NCI-H82 (cell line): ENCODE results near the gene SELPLG.
"Not testable (repeated sequence)": the region's sequence is repeated elsewhere in the genome, so short reads cannot be mapped to it uniquely, and the experiment has no call there.

ENCODE experiments used
- DNase-seq: peaks from one replicate; lab custom pipeline; 2025; lab: John Stamatoyannopoulos, UW

The SELPLG gene

GRCh38 chr12:108603743-108604142 lies 30.0 kb downstream of the SELPLG start:
- no peak for DNase-seq

DNA sequence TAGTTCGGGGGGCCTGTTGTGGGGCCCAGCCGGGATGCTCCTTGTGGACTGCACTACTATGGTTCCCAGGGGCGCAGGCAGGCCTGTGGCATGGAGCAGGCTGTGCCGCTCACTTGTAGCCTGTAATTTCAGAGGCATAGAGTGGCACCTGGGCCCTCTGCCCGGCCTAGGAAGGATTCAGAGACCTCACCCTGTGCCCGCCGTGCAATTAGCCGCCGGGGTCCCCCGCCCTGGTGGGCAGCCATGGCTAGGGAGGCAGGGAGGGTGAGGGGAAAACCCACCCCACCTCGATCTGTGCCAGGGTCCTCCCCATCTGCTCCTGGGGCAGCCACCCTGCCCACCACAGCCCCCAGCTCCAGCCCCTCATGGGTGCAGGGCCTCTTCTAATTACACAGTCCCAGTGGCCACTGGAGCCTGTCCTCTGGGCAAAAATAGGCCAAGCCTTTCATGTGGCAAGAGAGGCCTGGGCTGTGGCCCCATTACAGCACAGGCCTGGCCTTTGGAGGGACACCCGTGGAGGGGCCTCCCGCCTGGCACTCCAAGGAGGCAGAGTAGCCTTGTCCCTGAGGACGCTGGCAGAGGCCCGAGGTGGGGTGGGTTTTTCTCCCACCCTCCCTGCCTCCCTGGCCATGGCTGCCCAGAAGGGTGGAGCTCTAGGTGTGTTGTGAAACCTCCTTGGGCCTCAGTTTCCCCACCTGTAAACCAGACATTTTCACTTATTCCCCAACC lies 30.6 kb downstream of the SELPLG start:
- DNase-seq: no peak

DNA sequence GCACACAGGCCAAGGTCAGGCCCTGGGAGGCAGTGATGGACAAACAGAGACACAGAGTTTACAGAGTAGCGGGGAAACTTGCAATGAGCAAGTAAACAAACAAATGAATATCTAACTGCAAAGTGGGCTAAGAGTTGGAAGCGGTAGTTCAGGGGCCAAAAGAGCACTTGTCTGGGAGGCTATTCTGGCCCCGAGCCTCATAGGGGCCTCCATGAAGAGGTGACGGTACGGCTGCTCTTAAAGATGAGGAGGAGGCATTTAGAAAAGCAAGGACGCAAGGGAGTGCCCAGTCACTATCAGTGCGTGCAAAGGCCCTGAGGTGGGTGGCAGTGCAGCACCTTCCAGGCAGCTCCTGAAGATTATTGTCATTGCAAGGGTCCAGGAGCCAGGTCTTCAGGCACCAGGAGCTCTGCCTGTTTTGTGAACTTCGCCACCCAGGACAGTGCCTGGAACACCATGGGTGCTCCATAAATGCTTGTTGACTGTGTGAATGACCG lies 31.4 kb downstream of the SELPLG start:
- no peak for DNase-seq

- DNase-seq: peak; percentile 93
Observed at GRCh38 chr12:108600702-108601007, 33.0 kb downstream of the SELPLG start.

GRCh38 chr12:108599948-108600701 lies 33.6 kb downstream of the SELPLG start:
- DNase-seq: no peak

GRCh38 chr12:108599541-108599940 lies 34.2 kb downstream of the SELPLG start:
- DNase-seq: no peak

- DNase-seq: no peak
Observed at GRCh38 chr12:108598553-108599250, 35.0 kb downstream of the SELPLG start.

GRCh38 chr12:108597559-108598471 lies 35.9 kb downstream of the SELPLG start, which contains the start of gene TMEM119:
TSS of gene TMEM119 (minus strand) at chr12:108598084. CDS start at chr12:108592383, 5,701 bp downstream.
- DNase-seq: peak; percentile 58

DNA sequence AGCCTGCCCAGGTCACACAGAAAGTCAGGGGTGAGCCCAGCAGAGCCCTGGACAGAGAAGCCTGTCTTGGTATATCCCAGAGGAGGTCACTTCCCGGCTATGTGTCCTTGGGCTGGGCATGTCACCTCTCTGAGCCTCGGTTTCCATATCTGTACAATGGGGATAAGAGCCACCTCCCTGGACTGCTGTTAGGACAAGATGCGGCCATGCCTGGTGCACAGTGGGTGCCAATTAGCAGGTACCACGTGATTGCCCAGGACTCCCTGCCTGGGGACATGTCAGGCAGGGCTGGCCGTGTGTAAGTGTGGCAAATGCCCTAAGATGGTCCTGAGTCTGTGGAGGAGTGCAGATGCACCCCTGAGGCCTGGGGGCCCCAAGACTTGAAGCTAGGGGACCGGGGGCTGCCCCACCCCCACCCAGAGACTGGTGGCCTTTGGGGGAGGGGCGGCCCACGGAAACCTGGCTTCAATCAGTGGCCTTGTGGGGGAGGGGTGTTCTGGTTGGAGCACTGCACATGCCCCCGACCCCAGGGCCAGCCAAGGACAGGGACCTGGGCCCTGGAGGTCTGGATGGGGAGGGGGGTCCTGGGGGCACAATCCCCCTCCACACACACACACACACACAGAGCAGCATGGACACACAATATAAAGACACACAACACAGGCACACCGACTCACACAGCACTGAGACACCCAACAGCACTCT lies 36.7 kb downstream of the SELPLG start:
- DNase-seq: no peak

- no peak for DNase-seq
Observed at GRCh38 chr12:108595711-108596647, 37.7 kb downstream of the SELPLG start.

GRCh38 chr12:108594960-108595710 lies 38.6 kb downstream of the SELPLG start:
- no peak for DNase-seq

GRCh38 chr12:108594323-108594903 lies 39.3 kb downstream of the SELPLG start:
- DNase-seq: no peak

GRCh38 chr12:108592033-108592909 lies 41.4 kb downstream of the SELPLG start:
- no peak for DNase-seq

DNA sequence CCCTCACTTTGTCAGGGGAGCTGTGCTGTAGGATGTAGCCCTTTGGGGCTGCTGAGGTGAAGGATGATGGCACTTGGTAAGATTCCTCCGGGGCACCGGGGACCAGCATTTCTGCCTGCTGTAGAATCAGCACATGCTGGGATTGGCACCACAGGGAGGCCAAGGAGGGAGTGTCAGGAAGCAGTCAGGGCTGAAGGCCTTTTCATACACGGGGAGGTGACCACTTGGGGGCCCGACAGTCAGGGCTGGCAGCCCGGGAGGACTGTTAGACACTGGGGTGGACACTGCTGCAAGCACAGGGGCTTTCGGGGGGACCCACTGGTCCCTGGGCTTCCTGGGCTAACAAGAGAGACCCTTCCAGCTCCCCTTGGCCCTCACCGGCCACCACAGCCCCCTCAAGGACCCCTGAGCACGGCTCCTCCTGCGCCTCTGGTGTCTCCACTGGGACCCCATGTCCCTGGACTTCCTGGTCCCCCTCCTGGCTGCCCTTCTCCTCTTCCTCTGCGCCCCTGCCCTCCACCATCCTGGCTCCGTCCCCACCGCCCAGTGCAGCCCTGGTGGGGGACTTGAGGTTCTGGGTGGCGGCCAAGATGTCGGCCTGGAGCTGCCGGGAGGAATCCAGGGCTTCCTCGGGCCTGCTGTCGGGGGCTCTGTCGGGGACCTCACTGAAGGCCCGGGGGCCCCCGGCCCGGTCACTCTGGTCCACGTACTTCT lies 42.3 kb downstream of the SELPLG start:
- no peak for DNase-seq

DNA sequence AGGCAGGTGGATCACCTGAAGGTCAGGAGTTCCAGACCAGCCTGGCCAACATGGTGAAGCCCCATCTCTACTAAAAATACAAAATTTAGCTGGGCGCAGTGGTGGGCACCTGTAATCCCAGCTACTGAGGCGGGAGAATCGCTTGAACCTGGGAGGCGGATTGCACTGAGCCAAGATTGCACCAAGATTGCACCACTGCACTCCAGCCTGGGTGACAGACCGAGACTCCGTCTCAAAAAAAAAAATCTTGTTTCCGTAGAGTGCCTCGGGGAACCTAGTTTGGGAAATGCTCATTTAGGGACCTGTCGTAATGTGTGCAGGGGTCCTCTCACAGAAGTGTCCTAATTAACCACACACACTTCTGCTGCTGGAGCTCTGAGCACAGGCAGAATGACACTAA lies 43.2 kb downstream of the SELPLG start:
- DNase-seq: not testable (repeated sequence)

DNA sequence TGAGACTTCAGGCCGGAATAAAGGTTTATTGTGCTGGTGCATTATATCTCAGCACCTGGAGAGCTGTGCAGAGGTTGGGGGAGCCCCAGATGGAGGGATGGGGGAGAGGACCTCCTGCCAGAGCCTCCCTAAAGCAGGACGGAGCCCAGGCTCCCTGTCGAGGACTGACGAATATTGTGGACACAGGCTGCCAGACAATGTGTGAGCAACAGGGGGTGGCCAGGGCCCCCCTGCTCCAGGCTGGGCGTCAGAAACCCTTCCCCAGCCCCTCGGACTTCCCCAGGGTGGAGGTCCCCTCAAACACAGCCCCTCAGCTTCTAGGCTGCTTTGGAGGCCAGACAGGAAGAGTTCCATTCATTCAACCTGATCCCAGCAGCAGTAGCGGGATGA lies 43.9 kb downstream of the SELPLG start:
- no peak for DNase-seq
